Activated CD8-positive, alpha-beta memory T cell treated with anti-CD3 and anti-CD28 coated beads, Interleukin-2, amount 50 U/mL, for 1 hour (primary cell): ENCODE measurements around the gene DOK6.
"Not testable (repeated sequence)": the region's sequence is repeated elsewhere in the genome, so short reads cannot be mapped to it uniquely, and the experiment has no call there.

ENCODE experiments used
- DNase-seq: peaks from one replicate; pipeline ENCODE4 v3.0.0-alpha.2; 2020; ENCODE audit errors: extremely low read depth

The DOK6 gene

GRCh38 chr18:69808399-69808798, 407.7 kb downstream of the DOK6 start:
- DNase-seq: no peak

GRCh38 chr18:69813559-69813958, 412.9 kb downstream of the DOK6 start:
- DNase-seq: no peak

- no peak for DNase-seq
These were observed 414.2 kb downstream of the DOK6 start for GRCh38 chr18:69814861-69815385.

- DNase-seq: no peak
These were observed 416.8 kb downstream of the DOK6 start for GRCh38 chr18:69817335-69817940.

- DNase-seq: no peak
These were observed 418.8 kb downstream of the DOK6 start for GRCh38 chr18:69819460-69819859.

- no peak for DNase-seq
These were observed 419.9 kb downstream of the DOK6 start for GRCh38 chr18:69820538-69820937.

GRCh38 chr18:69830189-69830588, 429.5 kb downstream of the DOK6 start:
- no peak for DNase-seq

GRCh38 chr18:69834980-69835379, 434.3 kb downstream of the DOK6 start:
- not testable (repeated sequence) for DNase-seq

GRCh38 chr18:69838003-69838402, 437.3 kb downstream of the DOK6 start:
- DNase-seq: no peak

- no peak for DNase-seq
These were observed 438.1 kb downstream of the DOK6 start for GRCh38 chr18:69838620-69839411.

- DNase-seq: no peak
These were observed 438.8 kb downstream of the DOK6 start for GRCh38 chr18:69839497-69839896.

- no peak for DNase-seq
These were observed 439.3 kb downstream of the DOK6 start for GRCh38 chr18:69840001-69840400.

GRCh38 chr18:69840445-69840844, 439.8 kb downstream of the DOK6 start:
- no peak for DNase-seq

GRCh38 chr18:69841117-69841516, 440.4 kb downstream of the DOK6 start:
- no peak for DNase-seq

GRCh38 chr18:69843015-69843414, 442.3 kb downstream of the DOK6 start:
- no peak for DNase-seq

- no peak for DNase-seq
These were observed 444.0 kb downstream of the DOK6 start for GRCh38 chr18:69844656-69845055.

GRCh38 chr18:69845593-69846506, 445.2 kb downstream of the DOK6 start:
- no peak for DNase-seq

GRCh38 chr18:69853051-69853450, 452.4 kb downstream of the DOK6 start:
- no peak for DNase-seq

GRCh38 chr18:69854455-69854854, 453.8 kb downstream of the DOK6 start:
- DNase-seq: no peak

- no peak for DNase-seq
These were observed 458.2 kb downstream of the DOK6 start for GRCh38 chr18:69858897-69859296.

GRCh38 chr18:69864802-69865201, 464.1 kb downstream of the DOK6 start:
- DNase-seq: not testable (repeated sequence)

- DNase-seq: no peak
These were observed 465.1 kb downstream of the DOK6 start for GRCh38 chr18:69865776-69866175.
